HEK293 (cell line): Measurements from ENCODE around the gene NYAP2.

Experiments
- CTCF ChIA-PET: fragments of 350-600 bp; formaldehyde crosslinking; extraction: SDS; loops from one replicate; lab custom pipeline; 2021; ENCODE audit warnings: antibody characterized with exemption; lab: Yijun Ruan, JAX
- POLR2A ChIA-PET: fragments of 300-600 bp; formaldehyde crosslinking; extraction: SDS; loops from one replicate; lab custom pipeline; 2020; ENCODE audit warnings: antibody characterized with exemption, inconsistent platforms; lab: Yijun Ruan, JAX
- H3K27ac ChIP-seq: fragments of 200-500 bp; sonication (Bioruptor generic); 2 replicates; pipeline ENCODE4 v1.5.1; 2014; ENCODE audit warnings: low read depth, low read length, control low read depth, inconsistent platforms; ENCODE audit errors: extremely low read depth
- H3K36me3 ChIP-seq, 2 experiments: fragments of 200-500 bp in 1 of 2; sonication (Bioruptor generic) in 1 of 2; 1 replicate in 1 of 2; 2 replicates in 1 of 2; pipeline ENCODE4 v1.5.1; 2014 to 2017; ENCODE audit warnings: inconsistent platforms in 2 of 2, low read length in 2 of 2; ENCODE audit not compliant: control insufficient read depth in 2 of 2, insufficient read depth in 1 of 2
- H3K4me1 ChIP-seq: fragments of 200-500 bp; sonication (Bioruptor generic); 2 replicates; pipeline ENCODE4 v1.5.1; 2014; ENCODE audit warnings: mild to moderate bottlenecking, low read length, inconsistent platforms; ENCODE audit not compliant: control insufficient read depth, insufficient read depth
- H3K4me3 ChIP-seq: 2 replicates; pipeline ENCODE4 v1.5.1; 2011; ENCODE audit warnings: low read depth, mild to moderate bottlenecking, control low read depth, low read length, moderate library complexity
- H3K9me3 ChIP-seq: fragments of 200-500 bp; sonication (Bioruptor generic); 2 replicates; pipeline ENCODE4 v1.5.1; 2014; ENCODE audit warnings: low read depth, low read length, inconsistent platforms; ENCODE audit not compliant: control insufficient read depth, insufficient read depth
- KLF16 ChIP-seq: fragments of 450-650 bp; formaldehyde crosslinking; IDR thresholded peaks from 2 replicates; pipeline ENCODE4 v1.5.1; 2017; ENCODE audit warnings: missing biosample characterization, missing genetic modification characterization
- PRDM1 ChIP-seq: fragments of 450-650 bp; formaldehyde crosslinking; IDR thresholded peaks from 2 replicates; pipeline ENCODE4; 2016; ENCODE audit warnings: missing biosample characterization, missing genetic modification characterization
- REST ChIP-seq: fragments of 450-650 bp; formaldehyde crosslinking; IDR thresholded peaks from 2 replicates; pipeline ENCODE4 v1.5.1; 2016; ENCODE audit warnings: missing biosample characterization, missing genetic modification characterization
- ZBTB1 ChIP-seq: fragments of 450-650 bp; formaldehyde crosslinking; IDR thresholded peaks from 2 replicates; pipeline ENCODE4 v1.5.1; 2016; ENCODE audit warnings: missing biosample characterization, missing genetic modification characterization
- ZBTB48 ChIP-seq: fragments of 450-650 bp; formaldehyde crosslinking; IDR thresholded peaks from 2 replicates; pipeline ENCODE4 v1.5.1; 2016; ENCODE audit warnings: missing biosample characterization, missing genetic modification characterization
- ZFHX2 ChIP-seq: fragments of 450-650 bp; formaldehyde crosslinking; conservative IDR thresholded peaks from 2 replicates; pipeline ENCODE4 v1.5.1; 2016; ENCODE audit warnings: missing biosample characterization, missing genetic modification characterization
- ZFP3 ChIP-seq: fragments of 450-650 bp; formaldehyde crosslinking; IDR thresholded peaks from 2 replicates; pipeline ENCODE4 v1.5.1; 2016; ENCODE audit warnings: low read depth, missing biosample characterization, missing genetic modification characterization
- ZFP37 ChIP-seq: fragments of 450-650 bp; formaldehyde crosslinking; IDR thresholded peaks from 2 replicates; pipeline ENCODE4 v1.5.1; 2016; ENCODE audit warnings: missing biosample characterization, missing genetic modification characterization
- ZFP41 ChIP-seq: fragments of 450-650 bp; formaldehyde crosslinking; IDR thresholded peaks from 2 replicates; pipeline ENCODE4 v1.5.1; 2016; ENCODE audit warnings: missing biosample characterization, missing genetic modification characterization, borderline replicate concordance
- ZNF175 ChIP-seq: fragments of 450-650 bp; formaldehyde crosslinking; IDR thresholded peaks from 2 replicates; pipeline ENCODE4 v1.5.1; 2016; ENCODE audit warnings: missing biosample characterization, missing genetic modification characterization
- ZNF2 ChIP-seq: fragments of 450-650 bp; formaldehyde crosslinking; IDR thresholded peaks from 2 replicates; pipeline ENCODE4 v1.5.1; 2016; ENCODE audit warnings: missing biosample characterization, missing genetic modification characterization
- ZNF404 ChIP-seq: fragments of 450-650 bp; formaldehyde crosslinking; IDR thresholded peaks from 2 replicates; pipeline ENCODE4 v1.5.1; 2017; ENCODE audit warnings: missing biosample characterization, missing genetic modification characterization
- ZNF426 ChIP-seq: fragments of 450-650 bp; formaldehyde crosslinking; IDR thresholded peaks from 2 replicates; pipeline ENCODE4 v1.5.1; 2017; ENCODE audit warnings: missing biosample characterization, missing genetic modification characterization, mild to moderate bottlenecking, inconsistent platforms, moderate library complexity
- ZNF501 ChIP-seq: fragments of 450-650 bp; formaldehyde crosslinking; IDR thresholded peaks from 2 replicates; pipeline ENCODE4 v1.5.1; 2016; ENCODE audit warnings: missing biosample characterization, missing genetic modification characterization
- ZNF514 ChIP-seq: fragments of 450-650 bp; formaldehyde crosslinking; IDR thresholded peaks from 2 replicates; pipeline ENCODE4 v1.5.1; 2016; ENCODE audit warnings: missing biosample characterization, missing genetic modification characterization
- ZNF561 ChIP-seq: fragments of 450-650 bp; IDR thresholded peaks from 2 replicates; pipeline ENCODE4 v1.5.1; 2018; ENCODE audit warnings: missing biosample characterization, missing genetic modification characterization, borderline replicate concordance
- ZNF629 ChIP-seq: fragments of 450-650 bp; formaldehyde crosslinking; IDR thresholded peaks from 2 replicates; pipeline ENCODE4 v1.5.1; 2017; ENCODE audit warnings: missing biosample characterization, missing genetic modification characterization
- ZNF658 ChIP-seq: fragments of 450-650 bp; formaldehyde crosslinking; IDR thresholded peaks from 2 replicates; pipeline ENCODE4; 2016; ENCODE audit warnings: missing biosample characterization, missing genetic modification characterization
- ZNF660 ChIP-seq: fragments of 450-650 bp; IDR thresholded peaks from 2 replicates; pipeline ENCODE4 v1.5.1; 2018; ENCODE audit warnings: missing biosample characterization, mild to moderate bottlenecking, missing genetic modification characterization
- ZNF843 ChIP-seq: fragments of 450-650 bp; formaldehyde crosslinking; IDR thresholded peaks from 2 replicates; pipeline ENCODE4 v1.5.1; 2016; ENCODE audit warnings: missing biosample characterization, missing genetic modification characterization
- TF ChIP-seq, protein P1 (sequence below): fragments of 450-650 bp; formaldehyde crosslinking; IDR thresholded peaks from 2 replicates; pipeline ENCODE4 v1.5.1; 2017; ENCODE audit warnings: missing biosample characterization, missing genetic modification characterization
- TF ChIP-seq, protein P2 (sequence below): fragments of 450-650 bp; formaldehyde crosslinking; IDR thresholded peaks from 2 replicates; pipeline ENCODE4 v1.5.1; 2017; ENCODE audit warnings: missing biosample characterization, missing genetic modification characterization
- TF ChIP-seq, protein P3 (sequence below): fragments of 450-650 bp; formaldehyde crosslinking; IDR thresholded peaks from 2 replicates; pipeline ENCODE4 v1.5.1; 2016; ENCODE audit warnings: missing biosample characterization, missing genetic modification characterization
- TF ChIP-seq, protein P4 (sequence below): fragments of 450-650 bp; formaldehyde crosslinking; IDR thresholded peaks from 2 replicates; pipeline ENCODE4 v1.5.1; 2016; ENCODE audit warnings: missing biosample characterization, missing genetic modification characterization, borderline replicate concordance

Gene NYAP2

DNA sequence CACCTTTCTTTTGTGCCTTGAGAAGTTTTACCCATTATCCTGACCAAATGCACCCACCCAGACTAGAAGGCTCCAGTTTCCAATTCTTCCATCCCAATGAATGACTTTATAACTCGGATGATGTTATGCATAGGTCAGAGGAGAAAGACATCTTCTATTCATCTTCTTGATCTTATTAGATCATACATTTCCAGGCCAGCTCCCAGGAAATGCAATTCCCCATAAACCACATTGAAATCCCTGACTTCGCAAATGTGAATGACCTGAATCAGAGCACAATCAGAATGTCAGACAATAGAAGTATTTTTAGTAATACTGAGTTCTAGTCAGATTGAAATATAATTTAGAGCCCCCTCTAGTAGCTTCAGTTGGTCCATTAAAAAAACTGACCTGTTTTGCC is 62.9 kb downstream of the NYAP2 start:
- Histone ChIP-seq H3K9me3 (no peaks in the 10 kb centered on the region), H3K4me1 (no peaks in the 10 kb centered on the region), H3K4me3 (no peak overlapping the region), H3K27ac (no peak overlapping the region), H3K36me3 (no peaks in the 10 kb centered on the region)
- POLR2A ChIA-PET, result no interaction called here
- CTCF ChIA-PET, result interaction anchor here (0.5 to 0.6 kb wide), 2 partner anchors 26 to 344 kb away, joined by 3 read pairs; no protein-coding TSS in a partner anchor
- TF ChIP-seq ZFP37 (no peak), ZNF426 (tag by site-specific recombination) (no peak), ZNF175 (tag by site-specific recombination) (no peak), ZFP41 (tag by site-specific recombination) (no peak), ZNF658 (tag by site-specific recombination) (no peak), ZNF404 (tag by site-specific recombination) (no peak), ZFHX2 (tag by site-specific recombination) (no peak), ZNF514 (no peak), KLF16 (tag by site-specific recombination) (no peak), ZNF660 (tag by site-specific recombination) (no peak), ZNF843 (tag by site-specific recombination) (no peak), ZBTB48 (tag by site-specific recombination) (no peak), ZNF629 (tag by site-specific recombination) (no peak), REST (tag by site-specific recombination) (no peak), ZNF561 (no peak), ZBTB1 (tag by site-specific recombination) (no peak)
- TF ChIP-seq, protein P1, sequence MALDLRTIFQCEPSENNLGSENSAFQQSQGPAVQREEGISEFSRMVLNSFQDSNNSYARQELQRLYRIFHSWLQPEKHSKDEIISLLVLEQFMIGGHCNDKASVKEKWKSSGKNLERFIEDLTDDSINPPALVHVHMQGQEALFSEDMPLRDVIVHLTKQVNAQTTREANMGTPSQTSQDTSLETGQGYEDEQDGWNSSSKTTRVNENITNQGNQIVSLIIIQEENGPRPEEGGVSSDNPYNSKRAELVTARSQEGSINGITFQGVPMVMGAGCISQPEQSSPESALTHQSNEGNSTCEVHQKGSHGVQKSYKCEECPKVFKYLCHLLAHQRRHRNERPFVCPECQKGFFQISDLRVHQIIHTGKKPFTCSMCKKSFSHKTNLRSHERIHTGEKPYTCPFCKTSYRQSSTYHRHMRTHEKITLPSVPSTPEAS, result no peak
- TF ChIP-seq, protein P2, sequence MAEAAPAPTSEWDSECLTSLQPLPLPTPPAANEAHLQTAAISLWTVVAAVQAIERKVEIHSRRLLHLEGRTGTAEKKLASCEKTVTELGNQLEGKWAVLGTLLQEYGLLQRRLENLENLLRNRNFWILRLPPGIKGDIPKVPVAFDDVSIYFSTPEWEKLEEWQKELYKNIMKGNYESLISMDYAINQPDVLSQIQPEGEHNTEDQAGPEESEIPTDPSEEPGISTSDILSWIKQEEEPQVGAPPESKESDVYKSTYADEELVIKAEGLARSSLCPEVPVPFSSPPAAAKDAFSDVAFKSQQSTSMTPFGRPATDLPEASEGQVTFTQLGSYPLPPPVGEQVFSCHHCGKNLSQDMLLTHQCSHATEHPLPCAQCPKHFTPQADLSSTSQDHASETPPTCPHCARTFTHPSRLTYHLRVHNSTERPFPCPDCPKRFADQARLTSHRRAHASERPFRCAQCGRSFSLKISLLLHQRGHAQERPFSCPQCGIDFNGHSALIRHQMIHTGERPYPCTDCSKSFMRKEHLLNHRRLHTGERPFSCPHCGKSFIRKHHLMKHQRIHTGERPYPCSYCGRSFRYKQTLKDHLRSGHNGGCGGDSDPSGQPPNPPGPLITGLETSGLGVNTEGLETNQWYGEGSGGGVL, result no peak
- TF ChIP-seq, protein P3, sequence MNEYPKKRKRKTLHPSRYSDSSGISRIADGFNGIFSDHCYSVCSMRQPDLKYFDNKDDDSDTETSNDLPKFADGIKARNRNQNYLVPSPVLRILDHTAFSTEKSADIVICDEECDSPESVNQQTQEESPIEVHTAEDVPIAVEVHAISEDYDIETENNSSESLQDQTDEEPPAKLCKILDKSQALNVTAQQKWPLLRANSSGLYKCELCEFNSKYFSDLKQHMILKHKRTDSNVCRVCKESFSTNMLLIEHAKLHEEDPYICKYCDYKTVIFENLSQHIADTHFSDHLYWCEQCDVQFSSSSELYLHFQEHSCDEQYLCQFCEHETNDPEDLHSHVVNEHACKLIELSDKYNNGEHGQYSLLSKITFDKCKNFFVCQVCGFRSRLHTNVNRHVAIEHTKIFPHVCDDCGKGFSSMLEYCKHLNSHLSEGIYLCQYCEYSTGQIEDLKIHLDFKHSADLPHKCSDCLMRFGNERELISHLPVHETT, result no peak

GRCh38 chr2:225462945-225463344 is 63.4 kb downstream of the NYAP2 start:
- Histone ChIP-seq H3K36me3 (no peaks in the 10 kb centered on the region), H3K27ac (no peak overlapping the region), H3K4me1 (no peaks in the 10 kb centered on the region), H3K9me3 (no peaks in the 10 kb centered on the region), H3K4me3 (no peak overlapping the region)
- ChIA-PET CTCF (interaction anchor here (0.5 to 1.0 kb wide), 3 partner anchors 25 to 344 kb away, joined by 3 read pairs; no protein-coding TSS in a partner anchor), POLR2A (no interaction called here)
- no peak for TF ChIP-seq ZNF2 (tag by site-specific recombination)
- TF ChIP-seq, protein P4, sequence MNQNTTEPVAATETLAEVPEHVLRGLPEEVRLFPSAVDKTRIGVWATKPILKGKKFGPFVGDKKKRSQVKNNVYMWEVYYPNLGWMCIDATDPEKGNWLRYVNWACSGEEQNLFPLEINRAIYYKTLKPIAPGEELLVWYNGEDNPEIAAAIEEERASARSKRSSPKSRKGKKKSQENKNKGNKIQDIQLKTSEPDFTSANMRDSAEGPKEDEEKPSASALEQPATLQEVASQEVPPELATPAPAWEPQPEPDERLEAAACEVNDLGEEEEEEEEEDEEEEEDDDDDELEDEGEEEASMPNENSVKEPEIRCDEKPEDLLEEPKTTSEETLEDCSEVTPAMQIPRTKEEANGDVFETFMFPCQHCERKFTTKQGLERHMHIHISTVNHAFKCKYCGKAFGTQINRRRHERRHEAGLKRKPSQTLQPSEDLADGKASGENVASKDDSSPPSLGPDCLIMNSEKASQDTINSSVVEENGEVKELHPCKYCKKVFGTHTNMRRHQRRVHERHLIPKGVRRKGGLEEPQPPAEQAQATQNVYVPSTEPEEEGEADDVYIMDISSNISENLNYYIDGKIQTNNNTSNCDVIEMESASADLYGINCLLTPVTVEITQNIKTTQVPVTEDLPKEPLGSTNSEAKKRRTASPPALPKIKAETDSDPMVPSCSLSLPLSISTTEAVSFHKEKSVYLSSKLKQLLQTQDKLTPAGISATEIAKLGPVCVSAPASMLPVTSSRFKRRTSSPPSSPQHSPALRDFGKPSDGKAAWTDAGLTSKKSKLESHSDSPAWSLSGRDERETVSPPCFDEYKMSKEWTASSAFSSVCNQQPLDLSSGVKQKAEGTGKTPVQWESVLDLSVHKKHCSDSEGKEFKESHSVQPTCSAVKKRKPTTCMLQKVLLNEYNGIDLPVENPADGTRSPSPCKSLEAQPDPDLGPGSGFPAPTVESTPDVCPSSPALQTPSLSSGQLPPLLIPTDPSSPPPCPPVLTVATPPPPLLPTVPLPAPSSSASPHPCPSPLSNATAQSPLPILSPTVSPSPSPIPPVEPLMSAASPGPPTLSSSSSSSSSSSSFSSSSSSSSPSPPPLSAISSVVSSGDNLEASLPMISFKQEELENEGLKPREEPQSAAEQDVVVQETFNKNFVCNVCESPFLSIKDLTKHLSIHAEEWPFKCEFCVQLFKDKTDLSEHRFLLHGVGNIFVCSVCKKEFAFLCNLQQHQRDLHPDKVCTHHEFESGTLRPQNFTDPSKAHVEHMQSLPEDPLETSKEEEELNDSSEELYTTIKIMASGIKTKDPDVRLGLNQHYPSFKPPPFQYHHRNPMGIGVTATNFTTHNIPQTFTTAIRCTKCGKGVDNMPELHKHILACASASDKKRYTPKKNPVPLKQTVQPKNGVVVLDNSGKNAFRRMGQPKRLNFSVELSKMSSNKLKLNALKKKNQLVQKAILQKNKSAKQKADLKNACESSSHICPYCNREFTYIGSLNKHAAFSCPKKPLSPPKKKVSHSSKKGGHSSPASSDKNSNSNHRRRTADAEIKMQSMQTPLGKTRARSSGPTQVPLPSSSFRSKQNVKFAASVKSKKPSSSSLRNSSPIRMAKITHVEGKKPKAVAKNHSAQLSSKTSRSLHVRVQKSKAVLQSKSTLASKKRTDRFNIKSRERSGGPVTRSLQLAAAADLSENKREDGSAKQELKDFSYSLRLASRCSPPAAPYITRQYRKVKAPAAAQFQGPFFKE (tag by site-specific recombination), result no peak
- TF ChIP-seq ZFP3 (tag by site-specific recombination), result no peak
- TF ChIP-seq PRDM1 (tag by site-specific recombination), result no peak
- TF ChIP-seq ZNF501, result no peak
